ENCODE measurements around the gene SH3TC2. TPM values are rescaled to one million over a fixed set of nuclear protein-coding genes. Genes with fewer than 3 reads are reported as not detected.

The SH3TC2 gene
- total and polyA plus RNA-seq, 10 of the 15 experiments (the other 5 are each of a cell fraction or from before 2014, with no cell fraction given): not detected

- Histone ChIP-seq H3K4me2 (ENCODE audit: control insufficient read depth, insufficient read depth) (no peak overlapping the region), H3K79me2 (ENCODE audit: control insufficient read depth, insufficient read depth, low read length) (no peaks in the 10 kb centered on the region), H3K4me3 (no peak overlapping the region), H4K20me1 (ENCODE audit: control insufficient read depth, insufficient read depth) (no peaks in the 10 kb centered on the region), H2AFZ (ENCODE audit: control insufficient read depth, low read depth, low read length) (no peak overlapping the region), H3K4me1 (ENCODE audit: control insufficient read depth, insufficient read depth, low read length) (no peaks in the 10 kb centered on the region), H3K36me3 (ENCODE audit: control insufficient read depth in 2 of 2, insufficient read depth in 2 of 2, low read length in 1 of 2) (no peaks in the 10 kb centered on the region), H3K9me3 (replicated peaks; ENCODE audit: control insufficient read depth, insufficient read depth, low read length) (no peaks in the 10 kb centered on the region), H3K27me3 (replicated peaks in 1 of 2; ENCODE audit: control insufficient read depth in 2 of 2, insufficient read depth in 2 of 2, low read length in 1 of 2) (no peaks in the 10 kb centered on the region), H3K27ac (ENCODE audit: control insufficient read depth, insufficient read depth) (no peak overlapping the region), H3K9ac (ENCODE audit: control insufficient read depth, insufficient read depth, low read length) (no peak overlapping the region)
- in situ Hi-C loops (cut with MboI) (no loop called here), intact Hi-C loops (cut with micrococcal nuclease; ENCODE audit: unreplicated experiment) (no loop called here)
- ChIA-PET CTCF (interaction anchor here (0.6 to 15.3 kb wide), 5 partner anchors 24 to 226 kb away, joined by 3 to 523 read pairs (median 5); no protein-coding TSS in a partner anchor), RAD21 (ENCODE audit: unreplicated experiment) (no interaction called here), SMC1A (ENCODE audit: uncharacterized antibody, unreplicated experiment) (interaction anchor here (0.6 to 3.6 kb wide), 5 partner anchors 21 to 231 kb away, joined by 3 to 19 read pairs (median 5); no protein-coding TSS in a partner anchor), POLR2A (no interaction called here)
- 22% methylated on average over 3 of the region's 3 CpGs for WGBS (ENCODE audit: insufficient coverage, insufficient replicate concordance, low lambda C conversion rate, missing lambda C conversion rate)
- BruUV-seq (replicated peaks): no TSS peak
- FAIRE-seq (no peak), ATAC-seq (no peak), DNase-seq (ENCODE audit: low read depth, low spot score) (no peak)
- TF ChIP-seq SMC3 (IDR thresholded peaks at IDR 0.05; ENCODE audit: borderline replicate concordance, low read length) (no peak), TARDBP (IDR thresholded peaks at IDR 0.05; ENCODE audit: borderline replicate concordance) (no peak), EED (IDR thresholded peaks at IDR 0.05; ENCODE audit: low read depth) (no peak), RB1 (IDR thresholded peaks at IDR 0.05; ENCODE audit: borderline replicate concordance) (no peak), CEBPB (IDR thresholded peaks at IDR 0.05; ENCODE audit: borderline replicate concordance in 1 of 2, low read depth in 2 of 2, low read length in 2 of 2) (no peak)
Measured at GRCh38 chr5:148962761-148963324, 100.0 kb downstream of the SH3TC2 start.

- FAIRE-seq: no peak
- 24% methylated on average over 3 of the region's 3 CpGs for WGBS (ENCODE audit: insufficient coverage, insufficient replicate concordance, low lambda C conversion rate, missing lambda C conversion rate)
- intact Hi-C loops (cut with micrococcal nuclease; ENCODE audit: unreplicated experiment): no loop called here
- H2AFZ ChIP-seq (ENCODE audit: control insufficient read depth, low read depth, low read length): no peak overlapping the region
- no peaks in the 10 kb centered on the region for H4K20me1 ChIP-seq (ENCODE audit: control insufficient read depth, insufficient read depth)
- in situ Hi-C loops (cut with MboI): no loop called here
- H3K27me3 ChIP-seq (replicated peaks in 1 of 2; ENCODE audit: control insufficient read depth in 2 of 2, insufficient read depth in 2 of 2, low read length in 1 of 2): no peaks in the 10 kb centered on the region
- POLR2A ChIA-PET: no interaction called here
- no peak overlapping the region for H3K4me3 ChIP-seq
- no peaks in the 10 kb centered on the region for H3K36me3 ChIP-seq (ENCODE audit: control insufficient read depth in 2 of 2, insufficient read depth in 2 of 2, low read length in 1 of 2)
- H3K4me1 ChIP-seq (ENCODE audit: control insufficient read depth, insufficient read depth, low read length): no peaks in the 10 kb centered on the region
- no peaks in the 10 kb centered on the region for H3K9me3 ChIP-seq (replicated peaks; ENCODE audit: control insufficient read depth, insufficient read depth, low read length)
- H3K27ac ChIP-seq (ENCODE audit: control insufficient read depth, insufficient read depth): no peak overlapping the region
- BruUV-seq (replicated peaks): no TSS peak
- H3K4me2 ChIP-seq (ENCODE audit: control insufficient read depth, insufficient read depth): no peak overlapping the region
- no peak for DNase-seq (ENCODE audit: low read depth, low spot score)
- RAD21 ChIA-PET (ENCODE audit: unreplicated experiment): interaction anchor here (1.8 kb wide), 1 partner anchor 221 kb away, joined by 5 read pairs; no protein-coding TSS in a partner anchor
- no peak overlapping the region for H3K9ac ChIP-seq (ENCODE audit: control insufficient read depth, insufficient read depth, low read length)
- CTCF ChIA-PET: interaction anchor here (0.5 to 15.3 kb wide), 6 partner anchors 25 to 313 kb away, joined by 3 to 523 read pairs (median 4); no protein-coding TSS in a partner anchor
- H3K79me2 ChIP-seq (ENCODE audit: control insufficient read depth, insufficient read depth, low read length): no peaks in the 10 kb centered on the region
- no peak for ATAC-seq
- SMC1A ChIA-PET (ENCODE audit: uncharacterized antibody, unreplicated experiment): interaction anchor here (0.6 to 3.6 kb wide), 4 partner anchors 22 to 230 kb away, joined by 3 to 19 read pairs (median 6); no protein-coding TSS in a partner anchor
- no peak for TF ChIP-seq CUX1 (IDR thresholded peaks at IDR 0.05; ENCODE audit: insufficient replicate concordance, low read depth, low read length)
- TF ChIP-seq CEBPZ (IDR thresholded peaks at IDR 0.05; ENCODE audit: low read depth, low read length): no peak
- TF ChIP-seq CBX5 (IDR thresholded peaks at IDR 0.05; ENCODE audit: low read depth): no peak
Measured at GRCh38 chr5:148962200-148962550, 100.7 kb downstream of the SH3TC2 start.

Data from GM12878 (cell line).